MG63 (cell line): ENCODE measurements around the gene SELPLG. TPM values are rescaled to one million over a fixed set of nuclear protein-coding genes. Genes with fewer than 3 reads are reported as not detected.

ENCODE experiments used
- DNase-seq: peaks from one replicate; pipeline ENCODE4 v3.0.0-alpha.2; 2020
- H3K27me3 ChIP-seq: fragments of 250-450 bp; sonication (Bioruptor Pico); 2 replicates; pipeline ENCODE4 v1.5.1; 2020; ENCODE audit warnings: mild to moderate bottlenecking, moderate library complexity
- H3K36me3 ChIP-seq: fragments of 250-450 bp; sonication (Bioruptor Pico); 2 replicates; pipeline ENCODE4 v1.5.1; 2020; ENCODE audit warnings: mild to moderate bottlenecking, moderate library complexity
- H3K4me3 ChIP-seq: fragments of 250-450 bp; sonication (Bioruptor Pico); 2 replicates; pipeline ENCODE4 v1.5.1; 2020; ENCODE audit warnings: mild to moderate bottlenecking, moderate library complexity
- H3K9me3 ChIP-seq: fragments of 250-450 bp; sonication (Bioruptor Pico); 2 replicates; pipeline ENCODE4 v1.5.1; 2020; ENCODE audit warnings: mild to moderate bottlenecking, moderate library complexity
- total RNA-seq: library from RNA; depleted of rRNA; stranded (reverse); fragments of >200 nt; shearing (Covaris generic); gene quantifications from 2 replicates; pipeline ENCODE4 v1.2.3, GENCODE V29; 2014; ENCODE audit warnings: low replicate concordance

SELPLG gene
- total RNA-seq, 1 experiment from 2014 or later = 2.5 TPM

- Histone ChIP-seq H3K27me3 (no peaks in the 10 kb centered on the region), H3K4me3 (no peak overlapping the region), H3K36me3 (no peaks in the 10 kb centered on the region), H3K9me3 (no peaks in the 10 kb centered on the region)
- DNase-seq = no peak
Measured at GRCh38 chr12:108605690-108606406, 27.8 kb downstream of the SELPLG start.

GRCh38 chr12:108605000-108605689, 28.5 kb downstream of the SELPLG start:
- Histone ChIP-seq H3K9me3 (no peaks in the 10 kb centered on the region), H3K36me3 (no peaks in the 10 kb centered on the region), H3K4me3 (no peak overlapping the region), H3K27me3 (no peaks in the 10 kb centered on the region)
- peak; percentile 65 for DNase-seq

- Histone ChIP-seq H3K9me3 (no peaks in the 10 kb centered on the region), H3K4me3 (no peak overlapping the region), H3K36me3 (no peaks in the 10 kb centered on the region), H3K27me3 (no peaks in the 10 kb centered on the region)
- DNase-seq = no peak
Measured at GRCh38 chr12:108604208-108604941, 29.3 kb downstream of the SELPLG start.

- Histone ChIP-seq H3K4me3 (no peak overlapping the region), H3K9me3 (no peaks in the 10 kb centered on the region), H3K36me3 (no peaks in the 10 kb centered on the region), H3K27me3 (no peaks in the 10 kb centered on the region)
- no peak for DNase-seq
Measured at GRCh38 chr12:108603743-108604142, 30.0 kb downstream of the SELPLG start.

GRCh38 chr12:108602976-108603704, 30.6 kb downstream of the SELPLG start:
- Histone ChIP-seq H3K4me3 (no peak overlapping the region), H3K36me3 (no peaks in the 10 kb centered on the region), H3K9me3 (no peaks in the 10 kb centered on the region), H3K27me3 (no peaks in the 10 kb centered on the region)
- DNase-seq = no peak

GRCh38 chr12:108602209-108602705, 31.4 kb downstream of the SELPLG start:
- DNase-seq = no peak
- Histone ChIP-seq H3K27me3 (no peaks in the 10 kb centered on the region), H3K9me3 (no peaks in the 10 kb centered on the region), H3K4me3 (no peak overlapping the region), H3K36me3 (no peaks in the 10 kb centered on the region)

- Histone ChIP-seq H3K9me3 (no peaks in the 10 kb centered on the region), H3K36me3 (peaks cover 10% of the 10 kb centered on the region), H3K27me3 (no peaks in the 10 kb centered on the region), H3K4me3 (no peak overlapping the region)
- DNase-seq = no peak
Measured at GRCh38 chr12:108600702-108601007, 33.0 kb downstream of the SELPLG start.

- DNase-seq = no peak
- H3K36me3 ChIP-seq = peaks cover 14% of the 10 kb centered on the region
Measured at GRCh38 chr12:108599948-108600701, 33.6 kb downstream of the SELPLG start.

GRCh38 chr12:108599541-108599940, 34.2 kb downstream of the SELPLG start:
- no peaks in the 10 kb centered on the region for H3K9me3 ChIP-seq
- H3K36me3 ChIP-seq = peaks cover 14% of the 10 kb centered on the region
- no peak overlapping the region for H3K4me3 ChIP-seq
- no peak for DNase-seq
- no peaks in the 10 kb centered on the region for H3K27me3 ChIP-seq

More at GRCh38 chr12:108599948-108600701, 33.6 kb downstream of the SELPLG start:
- Histone ChIP-seq H3K4me3 (no peak overlapping the region), H3K27me3 (no peaks in the 10 kb centered on the region), H3K9me3 (no peaks in the 10 kb centered on the region)

GRCh38 chr12:108598553-108599250, 35.0 kb downstream of the SELPLG start:
- H3K36me3 ChIP-seq = peaks cover 16% of the 10 kb centered on the region
- no peaks in the 10 kb centered on the region for H3K9me3 ChIP-seq
- H3K4me3 ChIP-seq = peak overlapping the region; percentile 58
- no peak for DNase-seq
- no peaks in the 10 kb centered on the region for H3K27me3 ChIP-seq

- Histone ChIP-seq H3K4me3 (peak within 1 kb of the TSS; percentile 58), H3K9me3 (no peaks in the 10 kb centered on the region), H3K27me3 (no peaks in the 10 kb centered on the region), H3K36me3 (peaks cover 24% of the 10 kb centered on the region)
- DNase-seq = peak; percentile 69
Measured at GRCh38 chr12:108597559-108598471, 35.9 kb downstream of the SELPLG start, which contains the start of gene TMEM119. TSS of gene TMEM119 (minus strand) at chr12:108598084. CDS start at chr12:108592383, 5,701 bp downstream.

- peak overlapping the region; percentile 58 for H3K4me3 ChIP-seq
- H3K27me3 ChIP-seq = no peaks in the 10 kb centered on the region
- H3K36me3 ChIP-seq = peaks cover 27% of the 10 kb centered on the region
- no peak for DNase-seq
- no peaks in the 10 kb centered on the region for H3K9me3 ChIP-seq
Measured at GRCh38 chr12:108596854-108597558, 36.7 kb downstream of the SELPLG start.

- Histone ChIP-seq H3K9me3 (no peaks in the 10 kb centered on the region), H3K36me3 (peaks cover 31% of the 10 kb centered on the region), H3K4me3 (peak overlapping the region; percentile 58), H3K27me3 (no peaks in the 10 kb centered on the region)
- DNase-seq = no peak
Measured at GRCh38 chr12:108595711-108596647, 37.7 kb downstream of the SELPLG start.
